HepG2 (cell line): ENCODE results near the gene ALDOA. TPM values are rescaled to one million over a fixed set of nuclear protein-coding genes. Genes with fewer than 3 reads are reported as not detected.

Experiments used
- ADNP ChIP-seq: sonication (generic); formaldehyde crosslinking; IDR thresholded peaks from 2 replicates; pipeline ENCODE4 v1.4.0; 2020; ENCODE audit warnings: missing genetic modification reagents
- AGO1 ChIP-seq: fragments of 200-400 bp; formaldehyde crosslinking; IDR thresholded peaks from 2 replicates; pipeline ENCODE4 v1.6.1; 2017; ENCODE audit warnings: mild to moderate bottlenecking, low read depth, low read length, moderate library complexity; ENCODE audit not compliant: poor library complexity, severe bottlenecking
- BRCA1 ChIP-seq: sonication (generic); formaldehyde crosslinking; IDR thresholded peaks from 2 replicates; pipeline ENCODE4 v1.4.0; 2020; ENCODE audit warnings: missing genetic modification reagents
- DMAP1 ChIP-seq: IDR thresholded peaks from 2 replicates; pipeline ENCODE4 v1.6.1; 2016
- HES4 ChIP-seq: sonication (generic); formaldehyde crosslinking; IDR thresholded peaks from 2 replicates; pipeline ENCODE4 v1.9.0; 2021; ENCODE audit warnings: mild to moderate bottlenecking, missing genetic modification reagents, borderline replicate concordance
- HOXA3 ChIP-seq: sonication (generic); formaldehyde crosslinking; IDR thresholded peaks from 2 replicates; pipeline ENCODE4 v1.5.0; 2020; ENCODE audit warnings: missing genetic modification reagents
- ISL2 ChIP-seq: sonication (generic); formaldehyde crosslinking; IDR thresholded peaks from 2 replicates; pipeline ENCODE4 v1.5.0; 2020; ENCODE audit warnings: missing genetic modification reagents
- KLF13 ChIP-seq: sonication (generic); formaldehyde crosslinking; IDR thresholded peaks from 2 replicates; pipeline ENCODE4 v1.4.0; 2020; ENCODE audit warnings: mild to moderate bottlenecking, missing genetic modification reagents
- MBD4 ChIP-seq: IDR thresholded peaks from 2 replicates; pipeline ENCODE4 v1.6.1; 2012; ENCODE audit warnings: low read length, inconsistent platforms, borderline replicate concordance
- MTA1 ChIP-seq: sonication (generic); formaldehyde crosslinking; IDR thresholded peaks from 2 replicates; pipeline ENCODE4 v1.4.0; 2020; ENCODE audit warnings: missing genetic modification reagents, mild to moderate bottlenecking, borderline replicate concordance
- NBN ChIP-seq: fragments of 450-650 bp; conservative IDR thresholded peaks from 2 replicates; pipeline ENCODE4 v1.6.1; 2017
- SP4 ChIP-seq: sonication (generic); formaldehyde crosslinking; IDR thresholded peaks from 2 replicates; pipeline ENCODE4 v1.8.1; 2023; ENCODE audit warnings: mild to moderate bottlenecking, missing genetic modification reagents
- SUZ12 ChIP-seq: fragments of 150-350 bp; IDR thresholded peaks from 2 replicates; pipeline ENCODE4 v1.6.1; 2014; ENCODE audit warnings: low read depth, low read length
- YEATS2 ChIP-seq: sonication (generic); formaldehyde crosslinking; IDR thresholded peaks from 2 replicates; pipeline ENCODE4 v1.4.0; 2020; ENCODE audit warnings: missing genetic modification reagents, borderline replicate concordance
- ZFP36 ChIP-seq: fragments of 150-350 bp; IDR thresholded peaks from 2 replicates; pipeline ENCODE4 v1.6.1; 2018; ENCODE audit warnings: borderline replicate concordance, low read length, low read depth; ENCODE audit not compliant: partially characterized antibody
- ZFP37 ChIP-seq: sonication (generic); formaldehyde crosslinking; IDR thresholded peaks from 2 replicates; pipeline ENCODE4 v1.4.0; 2020; ENCODE audit warnings: missing genetic modification reagents, borderline replicate concordance
- ZFY ChIP-seq: sonication (generic); formaldehyde crosslinking; IDR thresholded peaks from 2 replicates; pipeline ENCODE4 v1.4.0; 2020; ENCODE audit warnings: missing genetic modification reagents
- ZKSCAN5 ChIP-seq: sonication (generic); formaldehyde crosslinking; IDR thresholded peaks from 2 replicates; pipeline ENCODE4 v1.5.1; 2020; ENCODE audit warnings: mild to moderate bottlenecking, missing genetic modification reagents
- ZMYM4 ChIP-seq: sonication (generic); formaldehyde crosslinking; IDR thresholded peaks from 2 replicates; pipeline ENCODE4 v1.8.1; 2023; ENCODE audit warnings: mild to moderate bottlenecking, missing genetic modification reagents
- ZNF260 ChIP-seq: sonication (generic); formaldehyde crosslinking; IDR thresholded peaks from 2 replicates; pipeline ENCODE4 v1.4.0; 2020; ENCODE audit warnings: missing genetic modification reagents, low read depth, mild to moderate bottlenecking, borderline replicate concordance
- ZNF263 ChIP-seq: sonication (generic); formaldehyde crosslinking; IDR thresholded peaks from 2 replicates; pipeline ENCODE4 v1.4.0; 2020; ENCODE audit warnings: missing genetic modification reagents
- ZNF264 ChIP-seq: sonication (generic); formaldehyde crosslinking; IDR thresholded peaks from 2 replicates; pipeline ENCODE4 v1.4.0; 2020; ENCODE audit warnings: missing genetic modification reagents
- ZNF317 ChIP-seq: sonication (generic); formaldehyde crosslinking; IDR thresholded peaks from 2 replicates; pipeline ENCODE4 v1.5.0; 2020; ENCODE audit warnings: mild to moderate bottlenecking, missing genetic modification reagents
- ZNF557 ChIP-seq: sonication (generic); formaldehyde crosslinking; IDR thresholded peaks from 2 replicates; pipeline ENCODE4 v1.4.0; 2020; ENCODE audit warnings: missing genetic modification reagents
- ZNF572 ChIP-seq: sonication (generic); formaldehyde crosslinking; IDR thresholded peaks from 2 replicates; pipeline ENCODE4 v1.5.1; 2020; ENCODE audit warnings: mild to moderate bottlenecking, missing genetic modification reagents
- ZNF850 ChIP-seq: sonication (generic); formaldehyde crosslinking; conservative IDR thresholded peaks from 2 replicates; pipeline ENCODE4 v1.9.0; 2021; ENCODE audit warnings: mild to moderate bottlenecking, missing genetic modification reagents
- polyA plus RNA-seq, 8 experiments: library from polyadenylated mRNA; depleted of rRNA in 3 of 8; stranded (reverse) in 7 of 8; unstranded in 1 of 8; fragments of >200 nt; fragmentation: Illumina TruSeq in 4 of 8; extraction: Trizol in 4 of 8; gene quantifications; 2 replicates each; pipeline versions ENCODE4 v1.2.1 to v1.2.3, GENCODE V29; 2011 to 2016; ENCODE audit warnings: low read depth in 4 of 8, missing spikeins in 1 of 8, mixed read lengths in 1 of 8; ENCODE audit not compliant: insufficient read depth in 1 of 8
- total RNA-seq, 5 experiments: library from RNA; depleted of rRNA; stranded (reverse); fragments of >200 nt; fragmentation: Illumina TruSeq; extraction: Trizol; gene quantifications; 2 replicates each; pipeline ENCODE4 v1.2.3, GENCODE V29; 2016; ENCODE audit warnings: low read depth in 1 of 5
- TF ChIP-seq, protein P1 (sequence below): sonication (generic); formaldehyde crosslinking; IDR thresholded peaks from 2 replicates; pipeline ENCODE4 v1.8.1; 2022; ENCODE audit warnings: low read depth, mild to moderate bottlenecking, missing genetic modification reagents
- TF ChIP-seq, protein P2 (sequence below): sonication (generic); formaldehyde crosslinking; IDR thresholded peaks from 2 replicates; pipeline ENCODE4 v1.4.0; 2020; ENCODE audit warnings: missing genetic modification reagents, borderline replicate concordance

Gene ALDOA
- total and polyA plus RNA-seq, 2 of the 13 experiments (the other 11 are each of a cell fraction or from before 2014, with no cell fraction given): 925 to 1,884 TPM

DNA sequence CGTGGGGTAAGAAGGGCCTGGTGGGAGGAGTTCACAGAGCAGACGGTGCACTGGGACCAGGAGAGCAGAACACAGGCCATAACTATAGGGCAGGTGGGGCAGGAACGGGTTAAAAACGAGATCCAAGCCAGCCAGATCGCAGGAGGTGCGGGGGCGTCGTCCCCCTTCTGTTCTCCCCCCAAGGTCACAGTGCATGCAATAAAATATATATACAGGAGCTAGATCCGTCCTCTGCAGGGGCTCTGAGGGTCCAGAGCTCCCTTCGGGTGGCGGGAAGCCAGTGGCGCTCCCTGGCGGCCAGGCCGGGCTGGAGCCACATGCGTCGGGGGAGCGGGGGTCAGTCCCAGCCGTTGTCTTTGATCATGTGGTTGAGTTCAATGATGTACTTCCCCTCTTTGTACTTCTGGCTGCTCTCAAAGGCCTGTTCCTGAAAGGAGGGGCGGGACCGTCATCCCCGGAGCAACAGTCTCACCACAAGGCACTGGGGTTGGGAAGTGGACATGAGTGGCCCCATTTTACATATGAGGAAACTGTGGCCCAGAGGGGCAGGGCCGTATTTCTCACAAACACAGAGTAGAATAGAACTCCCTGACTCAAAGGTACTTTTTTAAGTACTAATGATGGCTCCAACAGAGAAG lies 26.9 kb downstream of the ALDOA start (continued):
- 0 out of 2 replicates have a peak, but pooled peaks have one; percentile 16 for TF ChIP-seq ZNF572 (CRISPR knock-in tag)
- TF ChIP-seq ZNF264 (CRISPR knock-in tag): peak; percentile 73
- TF ChIP-seq MTA1 (CRISPR knock-in tag): peak; percentile 85
- no peak for TF ChIP-seq ZFP36
- peak; percentile 40; the same call in 1 of the 2 replicates for TF ChIP-seq ZFP37 (CRISPR knock-in tag)
- no peak for TF ChIP-seq NBN
- TF ChIP-seq ADNP (CRISPR knock-in tag): peak; percentile 91
- peak; percentile 30 for TF ChIP-seq BRCA1 (CRISPR knock-in tag)
- no peak for TF ChIP-seq KLF13 (CRISPR knock-in tag)
- TF ChIP-seq ZMYM4 (CRISPR knock-in tag): peak; percentile 36
- no peak for TF ChIP-seq AGO1
- TF ChIP-seq HES4: no peak
- TF ChIP-seq SP4 (CRISPR knock-in tag): no peak
- TF ChIP-seq MBD4: no peak
- no peak for TF ChIP-seq ZNF850 (CRISPR knock-in tag)
- peak; percentile 86 for TF ChIP-seq DMAP1 (CRISPR knock-in tag)
- peak; percentile 73; the same call in 1 of the 2 replicates for TF ChIP-seq ZNF557 (CRISPR knock-in tag)
- TF ChIP-seq YEATS2 (CRISPR knock-in tag): 0 out of 2 replicates have a peak, but pooled peaks have one; percentile 35
- peak; percentile 80 for TF ChIP-seq HOXA3
- peak; percentile 86 for TF ChIP-seq ZNF317
- TF ChIP-seq ZKSCAN5 (CRISPR knock-in tag): no peak
- TF ChIP-seq, protein P1, sequence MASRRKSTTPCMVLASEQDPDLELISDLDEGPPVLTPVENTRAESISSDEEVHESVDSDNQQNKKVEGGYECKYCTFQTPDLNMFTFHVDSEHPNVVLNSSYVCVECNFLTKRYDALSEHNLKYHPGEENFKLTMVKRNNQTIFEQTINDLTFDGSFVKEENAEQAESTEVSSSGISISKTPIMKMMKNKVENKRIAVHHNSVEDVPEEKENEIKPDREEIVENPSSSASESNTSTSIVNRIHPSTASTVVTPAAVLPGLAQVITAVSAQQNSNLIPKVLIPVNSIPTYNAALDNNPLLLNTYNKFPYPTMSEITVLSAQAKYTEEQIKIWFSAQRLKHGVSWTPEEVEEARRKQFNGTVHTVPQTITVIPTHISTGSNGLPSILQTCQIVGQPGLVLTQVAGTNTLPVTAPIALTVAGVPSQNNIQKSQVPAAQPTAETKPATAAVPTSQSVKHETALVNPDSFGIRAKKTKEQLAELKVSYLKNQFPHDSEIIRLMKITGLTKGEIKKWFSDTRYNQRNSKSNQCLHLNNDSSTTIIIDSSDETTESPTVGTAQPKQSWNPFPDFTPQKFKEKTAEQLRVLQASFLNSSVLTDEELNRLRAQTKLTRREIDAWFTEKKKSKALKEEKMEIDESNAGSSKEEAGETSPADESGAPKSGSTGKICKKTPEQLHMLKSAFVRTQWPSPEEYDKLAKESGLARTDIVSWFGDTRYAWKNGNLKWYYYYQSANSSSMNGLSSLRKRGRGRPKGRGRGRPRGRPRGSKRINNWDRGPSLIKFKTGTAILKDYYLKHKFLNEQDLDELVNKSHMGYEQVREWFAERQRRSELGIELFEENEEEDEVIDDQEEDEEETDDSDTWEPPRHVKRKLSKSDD (CRISPR knock-in tag): 0 out of 2 replicates have a peak, but pooled peaks have one; percentile 14
- TF ChIP-seq, protein P2, sequence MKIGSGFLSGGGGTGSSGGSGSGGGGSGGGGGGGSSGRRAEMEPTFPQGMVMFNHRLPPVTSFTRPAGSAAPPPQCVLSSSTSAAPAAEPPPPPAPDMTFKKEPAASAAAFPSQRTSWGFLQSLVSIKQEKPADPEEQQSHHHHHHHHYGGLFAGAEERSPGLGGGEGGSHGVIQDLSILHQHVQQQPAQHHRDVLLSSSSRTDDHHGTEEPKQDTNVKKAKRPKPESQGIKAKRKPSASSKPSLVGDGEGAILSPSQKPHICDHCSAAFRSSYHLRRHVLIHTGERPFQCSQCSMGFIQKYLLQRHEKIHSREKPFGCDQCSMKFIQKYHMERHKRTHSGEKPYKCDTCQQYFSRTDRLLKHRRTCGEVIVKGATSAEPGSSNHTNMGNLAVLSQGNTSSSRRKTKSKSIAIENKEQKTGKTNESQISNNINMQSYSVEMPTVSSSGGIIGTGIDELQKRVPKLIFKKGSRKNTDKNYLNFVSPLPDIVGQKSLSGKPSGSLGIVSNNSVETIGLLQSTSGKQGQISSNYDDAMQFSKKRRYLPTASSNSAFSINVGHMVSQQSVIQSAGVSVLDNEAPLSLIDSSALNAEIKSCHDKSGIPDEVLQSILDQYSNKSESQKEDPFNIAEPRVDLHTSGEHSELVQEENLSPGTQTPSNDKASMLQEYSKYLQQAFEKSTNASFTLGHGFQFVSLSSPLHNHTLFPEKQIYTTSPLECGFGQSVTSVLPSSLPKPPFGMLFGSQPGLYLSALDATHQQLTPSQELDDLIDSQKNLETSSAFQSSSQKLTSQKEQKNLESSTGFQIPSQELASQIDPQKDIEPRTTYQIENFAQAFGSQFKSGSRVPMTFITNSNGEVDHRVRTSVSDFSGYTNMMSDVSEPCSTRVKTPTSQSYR (CRISPR knock-in tag): peak; percentile 53; the same call in 1 of the 2 replicates
- TF ChIP-seq ZFY (CRISPR knock-in tag): peak; percentile 51
- no peak for TF ChIP-seq SUZ12
- TF ChIP-seq ISL2: peak; percentile 52; the same call in 1 of the 2 replicates
- peak; percentile 52; the same call in 1 of the 2 replicates for TF ChIP-seq ZNF263 (CRISPR knock-in tag)
- no peak for TF ChIP-seq ZNF260 (CRISPR knock-in tag)
